HG03565 (cell line): Measurements from ENCODE around the gene C8G.

ENCODE experiments used
- ATAC-seq: cut with Tn5 transposase; IDR thresholded peaks from one replicate; pipeline ENCODE4 v1.9.1; 2021; ENCODE audit warnings: mild to moderate bottlenecking, moderate library complexity; ENCODE audit not compliant: unreplicated experiment

The C8G gene

DNA sequence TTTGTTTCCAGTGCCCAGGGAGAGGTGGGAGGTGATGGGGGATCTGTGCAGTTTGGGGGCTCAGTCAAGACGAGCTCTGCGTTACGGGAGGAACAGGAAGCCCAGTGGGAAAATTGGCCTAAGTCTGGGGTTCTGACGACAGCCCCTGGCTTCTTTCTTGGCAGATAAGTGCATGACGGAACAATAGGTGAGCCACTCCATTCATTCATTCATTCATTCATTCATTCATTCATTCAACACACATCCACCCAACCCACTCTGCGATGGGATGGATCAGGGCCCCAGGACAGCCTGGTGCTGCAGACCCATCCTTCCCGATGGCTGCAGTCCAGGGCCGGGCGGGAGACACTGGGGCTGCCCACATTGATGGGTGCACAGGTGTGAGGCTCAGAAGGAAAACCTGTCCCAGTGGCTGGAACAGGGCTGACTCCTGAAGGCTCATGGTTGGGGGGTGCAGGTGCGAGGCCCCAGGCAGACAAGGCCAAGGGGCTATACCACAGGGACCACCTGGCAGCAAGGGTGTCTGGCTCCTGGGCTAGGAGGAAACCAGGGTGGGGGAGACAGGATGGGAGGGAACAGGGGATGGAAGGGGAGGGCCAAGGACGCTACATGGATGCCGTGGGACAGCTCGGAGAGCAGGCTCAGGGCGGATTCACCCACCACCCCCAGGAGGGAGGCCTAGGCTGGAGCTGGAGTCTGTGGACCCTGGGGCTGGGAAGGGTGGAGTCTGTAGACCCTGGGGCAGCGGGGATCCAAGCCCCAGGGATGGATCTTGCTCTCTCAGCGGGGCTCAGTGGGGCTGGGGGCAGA is 35.8 kb downstream of the C8G start:
- ATAC-seq = no peak

DNA sequence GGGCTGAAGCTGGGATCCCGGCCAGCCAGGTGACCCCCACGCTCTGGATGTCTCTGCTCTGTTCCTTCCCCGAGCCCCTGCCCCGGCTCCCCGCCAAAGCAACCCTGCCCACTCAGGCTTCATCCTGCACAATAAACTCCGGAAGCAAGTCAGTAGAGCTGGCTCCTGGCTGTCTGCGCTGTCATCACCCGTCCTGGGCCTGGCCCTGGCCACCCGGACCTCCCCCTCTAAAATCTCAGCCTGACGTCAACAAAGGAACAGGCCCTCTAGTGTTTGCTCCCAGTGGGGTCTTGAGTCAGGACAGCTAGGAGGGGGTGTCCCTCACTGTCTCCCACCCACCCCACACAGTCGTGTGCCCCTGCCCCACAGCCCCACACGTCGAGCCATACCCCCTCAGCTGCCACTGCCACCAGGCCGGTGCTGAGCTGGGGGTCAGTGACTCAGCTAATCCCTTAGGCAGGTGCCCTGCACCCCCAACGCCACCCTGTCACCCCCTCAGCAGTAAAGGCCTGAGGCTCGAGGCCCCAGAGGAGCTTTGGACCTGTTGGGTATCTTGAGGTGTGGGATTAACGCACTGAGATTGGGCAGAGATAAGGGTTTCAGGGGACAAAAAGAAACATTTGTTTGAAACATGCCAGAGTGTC is 36.7 kb downstream of the C8G start:
- ATAC-seq = no peak

DNA sequence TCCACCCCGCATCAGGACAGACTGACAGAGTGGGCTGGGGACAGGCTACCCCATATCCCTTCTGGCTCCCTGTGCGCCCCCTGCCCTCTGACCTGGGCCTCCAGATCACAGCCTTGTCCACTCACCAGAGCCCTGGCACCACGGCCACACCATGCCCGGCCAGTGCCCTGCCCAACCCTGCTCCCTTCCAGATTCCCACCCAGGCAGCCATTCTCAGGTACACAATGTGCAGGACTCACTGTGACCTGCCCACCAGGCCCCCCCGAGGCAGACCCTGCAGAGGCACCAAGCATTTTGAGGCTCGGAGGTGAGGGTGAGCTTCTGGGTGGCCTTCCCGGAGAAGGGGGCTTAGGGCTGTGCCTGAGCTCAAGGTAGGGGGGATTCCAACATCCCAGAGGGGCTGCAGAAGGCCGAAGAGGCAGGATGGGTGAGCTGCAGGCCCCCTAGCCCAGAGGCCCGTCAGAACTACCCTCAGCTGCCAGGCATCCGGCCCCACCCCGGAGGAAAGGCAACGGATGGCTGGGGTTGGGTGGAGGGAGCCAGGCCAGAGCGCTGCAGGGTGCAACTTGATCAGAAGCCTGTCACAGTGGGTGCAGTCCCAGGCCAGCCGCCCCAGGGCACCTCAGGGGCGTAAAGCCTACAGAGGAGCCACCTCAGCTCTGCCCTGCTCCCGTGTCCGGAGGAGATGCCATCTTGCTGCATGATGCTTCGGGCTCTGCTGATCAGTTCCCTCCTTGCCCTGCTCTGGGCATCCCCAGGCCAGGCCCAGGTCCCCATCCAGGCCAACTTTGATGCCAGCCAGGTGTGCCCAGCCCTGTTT is 37.4 kb downstream of the C8G start, which contains the start of gene LCNL1:
TSS of gene LCNL1 (plus strand) at position 762 of the 820 bp plus-strand sequence. CDS start 594 bp downstream, outside the sequence.
- no peak for ATAC-seq

DNA sequence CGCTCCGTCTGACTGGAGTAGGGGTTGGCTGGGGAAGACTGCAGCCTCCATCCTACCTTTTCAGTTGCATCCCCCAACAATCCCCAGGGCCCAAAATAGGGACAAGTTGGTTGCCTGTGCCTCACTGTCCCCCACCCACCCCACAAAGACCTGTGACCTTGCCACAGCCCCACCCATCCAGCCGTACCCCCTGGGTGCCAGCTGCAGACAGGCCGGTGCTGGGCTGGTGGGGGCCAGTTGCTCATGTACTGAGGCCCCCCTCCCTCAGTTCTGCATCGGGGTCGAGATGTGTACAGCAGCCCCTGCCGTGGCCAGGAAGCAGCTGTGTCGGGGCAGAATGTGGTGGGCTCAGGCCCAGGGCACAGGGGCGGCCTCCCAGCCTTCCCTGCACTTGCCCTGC is 38.1 kb downstream of the C8G start:
- ATAC-seq = no peak

DNA sequence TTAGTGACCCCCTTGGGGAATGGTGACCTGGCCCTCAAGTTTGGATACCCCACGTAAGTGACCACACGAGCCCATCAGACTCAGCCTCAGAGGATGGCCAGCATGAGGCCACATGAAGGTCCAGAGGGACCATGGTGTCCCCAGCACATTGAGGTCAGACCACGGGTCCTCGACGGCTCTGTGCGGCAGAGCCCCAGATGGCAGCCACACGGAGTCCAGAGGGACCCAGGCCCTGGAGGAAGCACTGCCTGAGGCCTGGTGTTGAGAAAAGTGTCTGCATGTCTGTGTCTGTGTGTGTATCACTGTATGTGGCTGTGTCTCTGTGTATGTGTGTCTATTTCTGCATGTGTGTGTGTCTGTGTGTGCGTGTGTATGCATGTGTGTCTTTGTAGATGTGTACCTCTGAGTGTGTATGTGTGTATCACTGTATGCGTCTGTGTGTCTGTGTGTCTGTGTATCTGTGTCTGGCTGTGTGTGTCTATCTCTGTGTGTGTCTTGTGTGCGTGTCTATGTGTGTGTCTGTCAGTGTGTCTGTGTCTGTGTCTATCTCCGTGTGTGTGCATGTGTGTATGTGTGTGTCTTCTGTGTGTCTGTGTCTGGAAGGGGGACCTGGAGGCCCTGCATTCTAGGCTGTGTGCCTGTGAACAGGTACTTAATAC is 38.7 kb downstream of the C8G start:
- ATAC-seq = no peak

DNA sequence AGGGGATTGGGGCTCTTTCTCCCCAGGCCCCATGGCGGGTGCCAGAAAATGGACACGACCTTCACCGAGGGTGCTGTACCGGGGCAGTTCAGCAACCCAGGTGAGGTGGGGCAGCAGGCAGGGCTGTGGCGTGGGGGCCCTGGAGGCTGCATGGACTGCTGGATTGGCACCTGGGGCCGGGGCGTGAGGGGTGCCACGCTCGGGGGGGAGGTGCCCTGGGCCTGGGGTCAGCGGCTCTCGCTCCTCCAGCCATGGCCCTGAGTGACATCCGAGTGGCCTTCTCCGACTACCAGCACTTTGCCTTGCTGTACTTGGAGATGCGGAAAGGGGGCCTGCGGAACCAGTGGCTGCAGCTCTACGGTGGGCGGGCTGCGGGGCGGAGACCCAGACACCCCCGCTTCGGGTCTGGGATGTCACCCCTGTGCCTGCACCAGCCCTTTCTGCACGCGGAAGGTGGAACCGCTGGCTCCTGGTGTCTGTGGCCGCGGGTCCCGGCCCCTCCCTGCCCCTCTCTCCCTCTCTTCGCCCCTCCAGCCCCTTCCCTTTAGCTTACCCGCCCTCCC is 39.5 kb downstream of the C8G start:
- no peak for ATAC-seq

DNA sequence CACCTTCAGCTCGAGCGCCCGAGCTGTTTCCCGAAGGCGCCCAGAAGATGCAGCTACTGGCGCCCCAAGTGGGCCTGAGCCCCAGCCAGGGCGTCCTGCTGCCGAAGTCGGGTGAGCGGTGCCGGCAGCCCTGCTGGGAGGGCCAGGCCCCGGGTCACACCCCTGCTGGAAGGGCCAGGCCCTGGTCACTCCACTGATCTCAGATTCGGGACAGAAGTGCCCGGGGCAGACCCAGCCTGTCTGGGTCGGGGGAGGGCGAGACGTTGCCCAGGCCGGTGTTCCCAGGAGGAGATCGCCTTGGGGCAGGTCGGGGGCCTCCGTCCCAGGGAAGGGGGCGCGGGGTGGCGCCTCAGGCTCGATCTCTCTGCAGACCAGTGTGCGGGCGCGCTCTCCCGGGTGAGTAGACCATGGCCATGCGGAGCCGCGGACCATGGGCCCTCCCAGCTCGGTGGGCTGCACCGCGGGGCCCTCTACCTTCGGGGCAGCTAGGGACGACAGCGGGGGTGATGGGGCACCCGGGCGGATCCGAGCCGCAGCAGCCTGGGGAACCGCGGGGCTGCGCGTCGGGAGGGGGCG is 40.1 kb downstream of the C8G start:
- no peak for ATAC-seq

DNA sequence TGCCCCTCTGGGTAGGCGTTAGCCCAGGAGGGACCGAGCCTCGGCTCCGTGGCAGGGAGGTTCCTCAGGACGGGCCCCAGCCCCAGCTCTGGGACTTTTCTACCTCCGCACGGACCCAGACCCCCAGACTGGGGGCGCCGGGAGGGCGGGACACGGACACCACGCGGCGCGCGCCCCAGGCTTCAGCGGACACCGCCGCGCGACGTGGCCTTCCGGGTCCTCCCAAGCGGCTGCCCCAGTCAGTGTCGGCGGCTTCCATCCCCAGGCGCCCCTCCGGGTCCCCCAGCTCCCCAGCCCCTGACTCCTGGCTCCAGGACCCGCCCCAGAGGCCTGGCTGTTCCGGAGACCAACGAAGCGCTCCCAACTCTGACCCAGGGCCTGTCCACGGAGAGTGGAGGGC is 40.8 kb downstream of the C8G start:
- no peak for ATAC-seq

DNA sequence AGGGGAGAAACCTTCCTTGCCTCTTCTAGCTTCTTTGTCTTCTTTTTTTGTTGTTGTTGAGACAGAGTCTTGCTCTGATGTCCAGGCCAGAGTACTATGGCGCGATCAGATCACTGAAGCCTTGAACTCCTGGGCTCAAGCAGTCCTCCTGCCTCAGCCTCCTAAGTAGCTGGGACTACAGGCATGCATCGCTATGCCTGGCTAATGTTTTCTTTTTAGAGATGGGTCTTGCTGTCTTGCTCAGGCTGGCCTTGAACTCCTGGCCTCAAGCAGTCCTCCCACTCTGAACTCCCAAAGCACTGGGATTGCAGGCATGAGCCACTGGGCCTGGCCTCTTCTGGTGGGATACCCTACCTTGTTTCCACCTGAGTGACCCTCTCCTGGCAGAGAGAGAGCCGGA is 43.8 kb downstream of the C8G start:
- ATAC-seq = no peak

DNA sequence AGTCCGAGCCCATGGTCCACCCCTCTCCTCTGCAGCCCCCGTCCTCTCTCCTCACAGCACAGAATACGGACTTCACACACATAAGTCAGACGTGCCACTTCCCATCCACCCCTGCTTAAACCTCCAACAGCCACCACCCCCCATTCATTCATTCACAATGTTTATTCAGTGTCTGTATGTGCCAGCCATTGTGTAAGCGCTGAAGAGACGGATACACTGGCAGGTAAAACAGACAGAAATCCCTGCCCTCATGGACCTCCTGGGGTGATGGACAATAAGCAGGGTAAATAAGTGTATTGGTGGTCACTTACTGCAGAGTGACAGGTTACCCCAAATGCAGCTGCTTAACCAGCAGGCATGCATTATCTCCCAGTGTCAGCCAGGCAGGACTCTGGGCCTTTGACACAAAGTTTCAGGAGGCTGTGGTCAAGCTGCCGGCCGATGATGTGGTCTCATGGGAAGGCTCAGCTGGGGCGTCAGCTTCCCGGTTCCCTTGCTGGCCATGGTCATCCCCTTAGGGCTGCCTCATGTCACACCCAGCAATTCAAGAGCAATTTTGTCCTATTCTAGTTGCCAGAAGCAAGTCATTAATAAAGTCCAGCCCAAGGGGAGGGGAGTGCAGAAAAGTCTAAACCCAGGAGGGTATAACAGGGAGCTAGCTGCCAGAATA is 45.3 kb downstream of the C8G start:
- ATAC-seq = no peak

DNA sequence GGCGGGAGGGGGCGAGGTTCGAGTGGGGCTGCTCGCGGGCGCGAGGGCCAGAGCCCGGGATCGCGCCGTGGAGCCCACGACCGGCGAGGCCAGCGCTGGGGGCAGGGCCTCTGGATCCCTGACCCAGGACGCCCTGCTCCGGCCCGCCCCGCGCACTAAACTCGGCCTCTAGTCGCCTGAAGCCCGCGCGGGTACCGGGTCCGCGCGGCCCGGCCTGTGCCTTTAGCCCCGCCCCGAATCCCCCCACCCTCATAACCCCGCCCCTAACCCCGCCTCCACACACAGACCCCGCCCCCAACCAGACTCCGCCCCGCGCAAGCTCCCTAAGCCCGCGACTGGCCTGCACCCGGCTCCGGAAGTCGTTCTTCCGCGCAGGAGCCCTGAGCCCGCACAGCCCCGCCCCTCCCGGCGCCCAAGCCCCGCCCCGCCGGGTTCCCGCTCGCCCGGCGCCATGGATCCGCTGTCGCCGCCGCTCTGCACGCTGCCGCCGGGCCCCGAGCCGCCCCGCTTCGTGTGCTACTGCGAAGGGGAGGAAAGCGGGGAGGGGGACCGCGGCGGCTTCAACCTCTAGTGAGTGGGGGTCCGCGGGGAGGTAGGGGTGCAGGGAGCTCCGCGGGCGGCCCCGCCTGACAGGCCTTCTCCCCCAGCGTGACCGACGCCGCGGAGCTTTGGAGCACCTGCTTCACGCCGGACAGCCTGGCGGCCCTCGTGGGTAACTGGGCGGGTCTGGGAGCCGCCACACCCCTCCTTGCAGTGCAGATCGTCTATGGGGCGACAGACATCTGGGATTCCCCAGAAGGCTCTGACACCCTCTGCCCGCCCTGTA is 47.2 kb downstream of the C8G start, which contains the start of gene PAXX:
TSS of gene PAXX (plus strand) at position 430 of the 826 bp plus-strand sequence. CDS start at position 452, 22 bp downstream.
- ATAC-seq = peak; percentile 59

DNA sequence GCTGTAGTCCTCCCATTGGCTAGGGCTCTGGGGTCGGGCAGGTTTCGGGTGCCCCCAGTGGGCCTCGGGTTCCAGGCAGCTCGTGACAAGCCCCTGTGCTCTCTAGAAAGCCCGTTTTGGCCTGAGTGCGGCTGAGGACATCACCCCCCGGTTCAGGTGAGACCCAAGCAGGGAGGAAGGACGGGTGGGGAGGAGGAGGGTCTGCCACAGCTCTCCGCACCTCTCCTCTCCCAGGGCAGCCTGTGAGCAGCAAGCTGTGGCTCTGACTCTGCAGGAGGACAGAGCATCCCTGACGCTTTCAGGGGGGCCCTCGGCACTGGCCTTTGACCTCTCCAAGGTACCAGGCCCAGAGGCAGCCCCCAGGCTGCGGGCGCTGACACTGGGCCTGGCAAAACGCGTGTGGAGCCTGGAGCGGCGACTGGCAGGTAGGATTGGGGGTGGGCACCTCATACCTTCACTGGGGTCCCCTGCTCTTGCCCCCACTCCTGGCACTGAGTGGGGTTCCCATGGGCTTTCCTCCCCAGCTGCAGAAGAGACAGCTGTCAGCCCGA is 47.9 kb downstream of the C8G start:
- no peak for ATAC-seq

DNA sequence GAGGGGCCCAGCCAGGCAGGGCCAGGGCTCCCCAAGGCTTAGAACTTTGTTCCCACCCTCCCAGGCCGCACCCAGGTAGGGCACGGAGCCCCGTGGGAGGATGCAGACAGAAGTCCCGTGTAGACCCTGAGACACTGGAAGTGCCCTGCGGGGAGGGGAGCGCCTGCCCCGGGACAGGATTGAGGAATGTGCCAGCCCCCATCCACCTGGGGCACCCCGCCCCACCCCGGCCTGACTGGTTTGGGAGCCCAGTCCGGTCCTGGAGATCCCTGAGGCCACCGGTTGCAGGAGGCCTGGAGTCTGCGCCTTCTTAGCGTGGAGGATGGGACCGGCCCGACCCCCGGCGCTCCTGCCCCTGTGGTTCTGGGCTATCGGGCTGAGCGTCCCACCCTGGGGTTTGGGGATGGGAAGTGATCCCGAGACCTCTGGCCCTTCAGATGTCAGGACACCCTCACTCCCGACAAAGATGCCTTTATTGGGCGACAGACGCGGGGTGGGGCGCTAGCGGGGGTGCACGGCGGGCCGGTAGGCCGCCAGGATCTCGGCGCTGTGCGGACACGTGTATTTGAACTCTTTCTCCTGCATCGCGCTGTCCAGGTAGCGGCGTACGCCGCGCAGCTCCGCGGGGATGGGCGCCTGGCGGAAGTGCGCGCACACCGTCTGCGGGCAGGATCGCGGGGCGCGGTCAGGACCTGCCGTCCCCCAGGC is 49.3 kb downstream of the C8G start:
- ATAC-seq = no peak

DNA sequence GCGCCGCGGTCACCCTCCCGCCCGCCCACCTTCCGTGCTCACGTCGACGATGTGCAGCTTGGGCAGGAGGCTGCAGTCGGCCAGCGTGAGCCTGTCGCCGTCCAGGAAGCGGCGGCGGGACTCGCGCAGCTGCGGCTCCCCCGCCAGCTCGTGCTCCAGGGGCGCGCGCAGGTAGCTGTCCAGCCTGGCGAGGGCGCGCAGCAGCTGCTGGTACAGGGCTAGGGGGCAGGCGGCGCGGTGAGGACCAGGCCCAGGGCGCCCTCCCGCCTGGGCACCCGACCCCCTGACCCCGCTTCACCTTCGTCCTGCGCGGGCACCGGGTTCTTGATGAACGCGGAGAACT is 49.8 kb downstream of the C8G start:
- no peak for ATAC-seq

DNA sequence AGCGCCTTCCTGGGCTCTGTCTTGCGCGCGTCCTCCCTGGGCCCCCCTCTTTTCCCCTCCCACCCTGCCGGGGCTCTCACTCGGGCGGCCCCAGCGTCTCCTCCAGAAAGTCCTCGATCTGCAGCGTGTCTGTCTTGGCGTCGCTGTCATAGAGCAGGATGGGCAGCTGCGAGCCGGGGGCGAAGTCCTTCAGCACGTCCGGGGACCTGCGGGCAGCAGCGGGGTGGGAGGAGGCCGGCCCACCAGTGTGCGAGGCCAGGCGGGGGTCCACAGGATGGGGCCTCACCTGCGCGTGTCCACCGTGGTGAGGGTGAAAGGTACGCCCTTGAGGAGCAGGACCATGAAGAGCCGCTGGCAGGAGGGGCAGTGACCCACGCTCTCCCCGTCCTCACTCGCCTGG is 50.3 kb downstream of the C8G start:
- ATAC-seq = no peak

DNA sequence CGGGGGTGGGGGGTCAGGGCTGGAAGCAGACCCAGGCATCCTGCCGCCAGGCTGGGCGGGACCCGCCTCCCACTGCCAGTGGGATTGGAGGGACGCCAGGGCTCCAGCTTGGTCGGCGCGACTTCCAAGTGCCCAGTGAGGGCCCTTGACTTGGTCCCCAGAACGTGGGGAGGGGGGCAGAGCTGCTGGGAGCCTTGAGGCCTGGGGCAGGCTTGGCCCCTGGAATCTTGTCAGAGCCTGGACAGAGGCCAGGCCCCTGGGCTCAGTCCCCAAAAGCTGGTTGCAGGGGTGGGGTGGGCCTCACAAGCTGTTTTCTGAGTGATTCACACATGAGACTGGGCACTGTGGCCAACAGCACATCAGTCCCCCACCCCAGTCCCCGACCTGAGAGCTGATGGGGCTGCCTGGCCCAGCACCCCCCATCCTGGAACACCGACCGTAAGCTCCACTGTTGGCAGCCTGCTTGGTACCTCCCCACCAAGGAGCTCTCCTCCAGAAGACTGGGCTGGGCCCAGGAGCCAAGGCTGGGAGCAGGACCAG is 50.8 kb downstream of the C8G start:
- no peak for ATAC-seq
